RWPE1 (cell line): ENCODE measurements around the gene SOCS3.
A peak's percentile ranks its signal among the peaks of the same experiment; 100 is the strongest.

Experiments
- CTCF ChIA-PET: fragments of 350-600 bp; sonication (Branson Sonifier 250); formaldehyde crosslinking; extraction: SDS; loops from one replicate; lab custom pipeline; 2021; lab: Yijun Ruan, JAX
- POLR2A ChIA-PET: fragments of 400-600 bp; formaldehyde crosslinking; extraction: SDS; loops from one replicate; lab custom pipeline; 2020; ENCODE audit warnings: antibody characterized with exemption; ENCODE audit not compliant: low non-redundant PET; lab: Yijun Ruan, JAX
- DNase-seq: peaks from one replicate; pipeline ENCODE4 v3.0.0; 2012; ENCODE audit warnings: low spot score
- H3K27ac ChIP-seq: fragments of 450-650 bp; 2 replicates; pipeline ENCODE4 v1.5.1; 2017
- TF ChIP-seq, protein P1 (sequence below): fragments of 450-650 bp; conservative IDR thresholded peaks from 2 replicates; pipeline ENCODE4 v1.5.1; 2017; ENCODE audit warnings: low read depth, mild to moderate bottlenecking

Gene SOCS3

DNA sequence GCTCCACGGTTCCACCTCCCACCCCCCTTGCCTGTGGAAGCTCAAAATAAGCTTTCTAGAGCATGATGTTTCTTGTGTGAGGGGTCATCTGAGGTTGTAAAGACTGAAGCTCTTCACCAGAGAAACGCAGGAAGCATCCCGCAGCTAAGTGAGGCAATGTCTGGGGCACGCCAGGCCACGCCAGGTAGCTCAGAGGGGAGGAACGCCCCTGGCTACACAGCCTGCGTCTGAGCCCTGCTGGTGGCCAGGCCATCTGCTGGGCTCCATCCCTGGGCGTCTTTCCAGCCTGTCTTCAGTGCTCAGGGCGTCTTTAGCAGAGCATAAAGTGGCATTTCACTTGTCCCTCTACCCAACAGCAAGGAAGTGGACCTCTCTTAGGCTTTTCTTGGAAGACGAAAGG, 15.2 kb downstream of the SOCS3 start:
- ChIA-PET CTCF (interaction anchor here (0.6 to 0.7 kb wide), 4 partner anchors 10 to 219 kb away, joined by 3 to 6 read pairs (median 4); no protein-coding TSS in a partner anchor), POLR2A (no interaction called here)
- no peak for DNase-seq
- no peak overlapping the region; the same call in 1 of the 2 replicates for H3K27ac ChIP-seq
- TF ChIP-seq, protein P1, sequence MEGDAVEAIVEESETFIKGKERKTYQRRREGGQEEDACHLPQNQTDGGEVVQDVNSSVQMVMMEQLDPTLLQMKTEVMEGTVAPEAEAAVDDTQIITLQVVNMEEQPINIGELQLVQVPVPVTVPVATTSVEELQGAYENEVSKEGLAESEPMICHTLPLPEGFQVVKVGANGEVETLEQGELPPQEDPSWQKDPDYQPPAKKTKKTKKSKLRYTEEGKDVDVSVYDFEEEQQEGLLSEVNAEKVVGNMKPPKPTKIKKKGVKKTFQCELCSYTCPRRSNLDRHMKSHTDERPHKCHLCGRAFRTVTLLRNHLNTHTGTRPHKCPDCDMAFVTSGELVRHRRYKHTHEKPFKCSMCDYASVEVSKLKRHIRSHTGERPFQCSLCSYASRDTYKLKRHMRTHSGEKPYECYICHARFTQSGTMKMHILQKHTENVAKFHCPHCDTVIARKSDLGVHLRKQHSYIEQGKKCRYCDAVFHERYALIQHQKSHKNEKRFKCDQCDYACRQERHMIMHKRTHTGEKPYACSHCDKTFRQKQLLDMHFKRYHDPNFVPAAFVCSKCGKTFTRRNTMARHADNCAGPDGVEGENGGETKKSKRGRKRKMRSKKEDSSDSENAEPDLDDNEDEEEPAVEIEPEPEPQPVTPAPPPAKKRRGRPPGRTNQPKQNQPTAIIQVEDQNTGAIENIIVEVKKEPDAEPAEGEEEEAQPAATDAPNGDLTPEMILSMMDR: no peak

DNA sequence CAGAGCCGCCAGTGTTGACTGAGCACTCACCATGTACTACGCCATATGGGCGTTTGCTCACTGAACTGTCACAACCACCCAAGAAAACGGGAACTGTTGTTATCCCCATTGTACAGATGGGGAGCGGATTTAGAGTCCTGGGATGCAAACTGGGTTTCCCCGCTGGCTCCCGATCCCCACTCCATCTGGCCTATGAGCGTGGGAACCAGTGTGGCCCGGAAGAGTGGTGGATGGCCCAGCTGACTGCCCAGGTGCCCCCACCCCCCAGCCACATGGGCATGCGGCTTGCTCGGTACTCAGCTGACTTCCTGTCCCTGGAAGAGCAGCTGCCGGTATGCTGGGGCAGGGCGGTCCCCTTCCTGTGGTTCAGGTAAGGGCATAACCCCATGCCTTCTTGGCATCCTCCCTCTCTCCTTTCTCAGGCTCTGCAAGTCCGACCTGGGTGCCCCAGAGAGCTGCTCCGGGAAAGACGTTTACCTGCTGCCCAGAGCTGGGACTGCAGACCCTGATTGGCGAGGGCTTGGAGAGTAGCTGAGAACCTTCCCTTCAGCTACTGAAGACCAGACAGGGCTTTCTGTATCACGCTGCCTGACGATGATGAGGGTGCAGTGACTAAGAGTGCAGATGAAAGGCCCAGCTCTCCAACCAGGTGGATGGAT, 16.2 kb downstream of the SOCS3 start:
- CTCF ChIA-PET: interaction anchor here (0.5 to 1.2 kb wide), 4 partner anchors 17 to 1161 kb away, joined by 3 to 4 read pairs (median 3); no protein-coding TSS in a partner anchor

DNA sequence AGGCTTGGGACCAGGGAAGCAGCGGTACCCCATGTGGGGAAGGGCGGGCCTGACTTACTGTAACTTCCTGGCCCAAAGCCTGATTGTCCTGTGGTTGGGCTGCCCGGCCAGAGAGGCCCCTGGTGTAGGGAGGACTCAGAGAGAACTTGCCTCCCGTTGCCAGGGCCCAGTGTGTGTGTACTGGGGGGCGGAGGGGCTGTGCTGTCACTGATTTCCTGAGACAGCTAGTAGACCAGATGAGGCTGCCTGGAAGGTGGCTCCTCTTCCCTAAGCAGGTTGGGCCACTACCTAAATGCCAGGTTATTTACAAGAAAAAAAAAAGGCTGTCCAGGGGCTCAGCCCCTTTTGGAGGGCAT, 16.7 kb downstream of the SOCS3 start:
- TF ChIP-seq, protein P1: no peak
- ChIA-PET CTCF (interaction anchor here (1.2 kb wide), 1 partner anchor 18 kb away, joined by 3 read pairs; no protein-coding TSS in a partner anchor), POLR2A (no interaction called here)
- DNase-seq: peak; percentile 57
- H3K27ac ChIP-seq: peak overlapping the region; percentile 98

More for the DNA sequence above, 16.2 kb downstream of the SOCS3 start:
- DNase-seq: no peak
- POLR2A ChIA-PET: interaction anchor here (0.6 kb wide), 1 partner anchor 26 kb away, joined by 3 read pairs; no protein-coding TSS in a partner anchor
- TF ChIP-seq, protein P1: no peak
- H3K27ac ChIP-seq: peak overlapping the region; percentile 98

DNA sequence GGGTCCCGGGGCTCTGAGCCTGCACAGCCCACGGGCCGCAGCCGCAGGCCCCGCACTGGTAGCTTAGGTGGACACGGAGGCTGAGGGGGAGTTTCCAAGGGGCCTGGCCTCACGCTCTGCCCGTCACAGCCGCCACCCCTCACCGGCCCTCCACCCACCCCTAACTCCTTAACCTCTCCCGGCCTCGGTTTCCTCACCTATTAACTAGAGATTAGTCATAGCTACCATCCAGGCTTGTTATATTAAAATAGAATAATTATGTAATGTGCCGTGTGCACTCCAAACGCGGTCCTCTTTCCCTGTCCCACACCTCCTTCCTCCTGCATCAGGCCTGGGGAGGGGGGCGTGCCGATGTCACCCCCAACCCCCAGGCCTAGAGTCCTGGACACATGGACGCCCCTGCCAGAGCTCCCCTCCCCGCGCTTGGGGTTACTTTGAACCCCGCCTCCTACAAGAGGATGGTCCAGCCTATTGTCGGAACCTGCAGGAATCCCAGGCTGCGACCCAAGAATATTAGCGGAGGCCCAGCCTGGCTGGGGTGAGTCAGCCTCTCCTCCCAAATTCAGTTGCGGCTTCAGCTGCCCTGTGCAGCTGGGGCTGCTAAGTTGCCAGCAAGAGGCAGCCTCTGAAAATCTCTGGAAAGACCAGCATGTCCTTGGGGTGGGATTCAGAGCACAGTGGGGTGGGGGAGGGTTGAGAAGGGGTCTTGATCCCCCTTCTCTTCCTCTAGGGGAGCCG, 17.3 kb downstream of the SOCS3 start:
- H3K27ac ChIP-seq: peak overlapping the region; percentile 98
- CTCF ChIA-PET: interaction anchor here (1.2 to 2.0 kb wide), 2 partner anchors 18 to 92 kb away, joined by 7 read pairs; no protein-coding TSS in a partner anchor
- DNase-seq: peak; percentile 79
- TF ChIP-seq, protein P1: no peak
- POLR2A ChIA-PET: interaction anchor here (1.1 kb wide), 1 partner anchor 9 kb away, joined by 4 read pairs; no protein-coding TSS in a partner anchor

DNA sequence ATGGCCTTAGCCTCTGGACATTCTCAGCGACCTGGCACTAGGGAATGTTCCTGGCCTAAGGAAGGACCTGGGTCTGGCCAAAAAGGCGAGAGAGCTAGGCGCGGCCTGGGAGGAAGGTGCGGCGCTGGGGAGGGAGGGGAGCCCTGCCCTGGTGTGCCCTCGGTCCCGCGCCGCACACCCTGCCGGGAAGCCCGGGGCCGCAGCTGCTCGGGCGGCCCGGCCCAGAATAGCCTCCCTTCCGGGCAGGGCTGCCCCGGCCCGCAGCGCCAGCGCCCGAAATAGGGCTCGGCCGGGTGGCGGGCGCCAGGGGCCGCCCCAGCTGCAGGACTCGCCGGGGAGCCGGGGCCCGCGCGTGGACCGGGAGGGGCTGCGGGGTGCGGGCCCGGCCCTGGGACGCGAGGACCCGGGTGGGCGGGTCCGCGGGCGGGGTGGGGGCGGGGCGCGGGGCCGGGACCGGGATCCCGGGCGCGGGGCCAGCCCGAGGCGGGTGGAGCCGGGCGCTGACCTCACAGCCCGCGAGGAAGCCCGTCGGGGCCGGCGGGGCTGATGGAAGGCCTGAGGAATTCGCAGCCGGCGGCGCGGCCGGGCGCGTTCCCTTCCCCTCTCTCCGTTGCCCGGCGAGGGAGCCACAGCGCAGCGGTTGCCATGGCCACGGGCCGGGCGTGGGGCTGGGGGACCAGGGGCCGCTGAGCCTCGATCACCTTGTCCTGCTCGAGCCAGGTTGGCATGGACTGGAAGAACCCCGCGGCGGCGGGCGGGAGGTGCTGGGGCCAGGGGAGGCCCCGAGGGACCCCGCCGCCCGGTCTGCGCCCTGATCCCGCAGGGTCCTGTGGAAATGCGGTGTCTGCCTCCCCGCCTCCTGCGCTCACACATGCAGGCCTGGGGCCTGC, 18.1 kb downstream of the SOCS3 start:
- ChIA-PET CTCF (interaction anchor here (1.1 to 2.0 kb wide), 3 partner anchors 19 to 91 kb away, joined by 5 to 7 read pairs (median 7); no protein-coding TSS in a partner anchor), POLR2A (interaction anchor here (1.1 kb wide), 1 partner anchor 10 kb away, joined by 4 read pairs; no protein-coding TSS in a partner anchor)
- TF ChIP-seq, protein P1: no peak
- H3K27ac ChIP-seq: peak overlapping the region; percentile 98
- peak; percentile 78 for DNase-seq
